Mammary epithelial cell (primary cell): ENCODE data around the gene CFAP57.

Source experiments
- CTCF ChIP-seq, 2 donors: IDR thresholded peaks in 1 of 2; conservative IDR thresholded peaks in 1 of 2; 2 replicates each; pipeline ENCODE4 v1.5.1; 2011 to 2012; ENCODE audit warnings: inconsistent platforms in 2 of 2, low read length in 2 of 2, mild to moderate bottlenecking in 2 of 2, control low read depth in 1 of 2, low read depth in 1 of 2; ENCODE audit not compliant: insufficient read depth in 1 of 2; ENCODE audit errors: extremely low read depth in 1 of 2
- EZH2 ChIP-seq: IDR thresholded peaks from 2 replicates; pipeline ENCODE4 v1.6.1; 2012; ENCODE audit warnings: low read length, inconsistent platforms, borderline replicate concordance

- no peak for TF ChIP-seq EZH2
- TF ChIP-seq CTCF (conservative IDR thresholded peaks at IDR 0.05 in 1 of 2, IDR thresholded peaks at IDR 0.05 in 1 of 2; ENCODE audit: extremely low read depth in 1 of 2, insufficient read depth in 1 of 2, low read depth in 1 of 2, low read length in 2 of 2), result no peak
These were observed 120.1 kb downstream of the CFAP57 start for GRCh38 chr1:43292216-43292615.
